ENCODE data around the gene DNAJC15.
"Not testable (repeated sequence)": the region's sequence is repeated elsewhere in the genome, so short reads cannot be mapped to it uniquely, and the experiment has no call there.

Gene DNAJC15

DNA sequence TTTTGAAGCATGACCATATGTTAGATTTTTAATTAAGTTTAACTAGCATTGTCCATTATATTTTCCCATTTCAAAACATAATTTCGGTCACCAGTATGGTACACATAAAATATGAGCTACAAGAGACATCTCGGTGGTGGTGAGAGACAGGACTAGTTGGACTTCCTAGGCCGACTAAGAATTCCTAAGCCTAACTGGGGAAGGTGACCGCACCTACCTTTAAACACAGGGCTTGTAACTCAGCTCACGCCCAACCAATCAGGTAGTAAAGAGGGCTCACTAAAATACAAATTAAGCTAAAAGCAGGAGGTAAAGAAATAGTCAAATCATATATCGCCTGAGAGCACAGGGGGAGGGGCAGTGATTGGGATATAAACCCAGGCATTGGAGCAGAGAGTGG lies 22.9 kb downstream of the DNAJC15 start:
- no peak for DNase-seq

- DNase-seq, result no peak
These were observed 31.7 kb downstream of the DNAJC15 start for GRCh38 chr13:43054803-43055802.

DNA sequence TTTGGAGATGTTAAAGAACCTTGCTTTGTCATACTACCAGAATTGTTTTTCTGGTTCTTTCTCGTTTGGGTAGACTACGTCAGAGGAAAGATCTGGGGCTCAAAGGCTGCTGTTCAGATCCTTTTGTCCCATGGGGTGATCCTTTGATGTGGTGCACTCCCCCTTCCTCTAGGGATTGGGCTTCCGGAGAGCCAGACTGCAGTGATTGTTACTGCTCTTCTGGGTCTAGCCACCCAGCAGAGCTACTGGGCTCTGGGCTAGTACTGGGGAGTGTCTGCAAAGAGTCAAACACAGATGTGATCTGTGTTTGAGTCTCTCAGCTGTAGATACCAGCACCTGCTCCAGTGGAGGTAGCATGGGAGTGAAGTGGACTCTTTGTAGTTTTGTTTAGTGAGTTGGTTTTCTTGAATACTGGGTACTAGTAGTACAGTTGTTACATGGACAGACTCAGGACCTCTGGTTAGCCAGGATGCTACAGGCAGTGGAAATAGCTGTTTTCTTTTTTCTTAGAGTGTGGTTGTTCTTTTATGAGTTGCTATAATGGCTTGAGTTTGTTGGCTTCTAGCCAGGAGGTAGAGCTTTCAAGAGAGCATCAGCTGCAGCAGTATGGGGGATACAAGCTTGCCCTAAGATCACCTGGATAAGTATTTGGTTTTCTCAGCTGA lies 34.4 kb downstream of the DNAJC15 start:
- no peak for DNase-seq

- DNase-seq, result peak in 1 of 2 donors; percentile 28
These were observed 34.9 kb downstream of the DNAJC15 start for GRCh38 chr13:43058318-43058674.

DNA sequence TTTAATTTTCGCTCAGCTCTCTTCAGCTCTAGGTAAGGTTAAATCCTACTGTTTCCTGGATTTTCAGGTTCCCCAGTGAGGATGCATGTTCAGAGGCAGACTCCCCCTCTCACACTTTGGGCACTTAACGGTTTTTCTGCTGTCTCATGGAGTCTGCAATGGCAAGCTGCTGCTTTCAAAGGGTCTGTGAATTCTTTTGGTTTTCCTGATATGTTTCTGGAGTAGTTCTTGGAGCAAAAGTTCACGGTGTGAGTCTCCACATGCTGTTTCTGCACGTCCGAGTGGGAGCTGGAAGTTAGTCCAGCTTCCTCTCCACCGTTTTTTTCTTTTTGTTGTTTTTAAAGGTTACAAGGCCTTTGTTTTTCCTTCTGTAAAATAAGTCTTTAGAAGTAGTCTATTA lies 35.4 kb downstream of the DNAJC15 start:
- no peak for DNase-seq

GRCh38 chr13:43059779-43060178 lies 36.4 kb downstream of the DNAJC15 start:
- not testable (repeated sequence) for DNase-seq

- not testable (repeated sequence) for DNase-seq
These were observed 37.4 kb downstream of the DNAJC15 start for GRCh38 chr13:43060806-43061205.

DNA sequence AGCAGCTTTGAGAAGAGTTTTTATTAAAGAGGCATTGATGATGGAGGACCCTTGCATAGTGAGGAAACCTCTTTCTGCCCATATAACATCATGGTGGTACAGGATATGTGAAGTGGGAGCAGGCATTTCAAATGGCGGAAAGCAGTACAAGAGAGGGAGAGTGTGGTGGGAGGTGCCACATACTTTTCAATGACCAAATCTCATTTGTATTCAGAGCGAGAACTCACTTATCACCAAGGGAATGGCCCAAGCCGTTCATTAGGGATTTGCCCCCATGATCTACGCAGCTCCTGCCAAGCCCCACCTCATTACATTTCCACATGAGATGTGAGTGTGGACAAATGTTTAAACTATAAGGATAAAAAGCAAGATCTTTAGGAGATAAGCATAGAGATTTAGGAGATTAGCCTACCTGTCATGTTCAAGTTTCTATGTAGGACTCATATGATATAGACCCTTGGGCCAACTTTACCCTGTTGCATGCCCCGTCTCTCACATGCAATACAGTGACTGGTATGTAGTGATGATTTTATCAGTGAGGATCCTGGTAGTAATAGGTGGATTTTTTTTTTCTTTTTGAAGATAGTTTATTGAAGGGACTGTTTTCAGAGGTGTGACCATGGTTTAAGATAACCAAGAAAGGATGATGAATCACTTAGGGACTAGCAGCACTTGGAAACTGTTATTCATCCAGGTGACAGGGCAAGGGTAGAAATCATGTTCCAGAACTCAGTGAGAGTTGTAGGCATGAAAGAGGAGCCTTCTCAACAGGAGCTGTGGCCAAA lies 38.3 kb downstream of the DNAJC15 start:
- no peak for DNase-seq

DNA sequence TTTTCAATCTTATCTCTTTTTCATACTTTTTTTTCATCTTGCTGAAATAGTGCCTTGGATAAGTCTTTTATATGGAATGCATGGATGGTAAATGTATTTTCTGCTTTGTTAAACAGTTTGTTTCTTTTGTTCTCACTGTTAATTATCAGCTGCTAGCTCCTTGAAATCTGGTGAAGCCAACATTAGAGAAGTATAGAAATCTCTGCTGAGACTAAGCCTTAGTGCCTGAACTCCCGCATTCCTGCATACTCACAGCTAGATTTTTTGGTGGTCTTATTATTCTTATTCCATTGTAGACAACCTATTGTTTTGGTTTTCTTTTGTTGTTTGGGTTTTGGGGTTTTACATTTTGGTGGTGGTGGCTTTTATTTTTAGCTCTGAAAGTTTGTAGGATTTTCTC lies 48.4 kb downstream of the DNAJC15 start:
- no peak for DNase-seq

- no peak for DNase-seq
These were observed 49.0 kb downstream of the DNAJC15 start for GRCh38 chr13:43072394-43072793.

DNA sequence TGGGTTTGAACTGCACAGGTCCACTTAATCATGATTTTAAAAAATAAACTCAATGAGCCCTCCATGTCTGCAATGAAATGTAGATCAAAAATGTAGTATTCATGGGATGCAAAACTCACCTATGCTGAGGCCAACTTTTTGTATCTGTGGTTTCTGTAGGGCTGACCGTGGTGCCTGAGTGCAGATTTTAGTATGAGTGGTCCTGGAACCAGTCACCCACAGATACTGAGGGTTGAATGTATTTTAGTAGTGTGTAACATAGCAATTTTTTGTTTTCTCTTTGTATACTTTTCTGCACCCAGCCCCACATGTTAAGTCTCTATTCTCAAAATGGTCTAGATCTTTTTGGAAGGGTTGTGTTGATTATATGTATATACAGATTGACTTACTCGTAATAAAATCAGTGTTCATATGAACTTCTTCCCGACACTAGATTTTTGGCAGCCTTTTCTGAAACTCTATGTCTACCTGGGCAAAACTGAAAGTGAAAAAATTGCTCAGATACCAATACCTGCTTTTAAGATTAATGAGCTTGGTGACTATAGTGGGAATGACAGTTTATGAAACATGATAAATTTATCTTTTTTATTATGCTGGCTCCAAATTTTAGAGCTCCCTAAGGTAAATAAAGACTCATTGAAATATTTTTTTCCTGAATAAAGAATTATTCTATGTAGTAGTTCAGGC lies 51.6 kb downstream of the DNAJC15 start:
- DNase-seq, result no peak

DNA sequence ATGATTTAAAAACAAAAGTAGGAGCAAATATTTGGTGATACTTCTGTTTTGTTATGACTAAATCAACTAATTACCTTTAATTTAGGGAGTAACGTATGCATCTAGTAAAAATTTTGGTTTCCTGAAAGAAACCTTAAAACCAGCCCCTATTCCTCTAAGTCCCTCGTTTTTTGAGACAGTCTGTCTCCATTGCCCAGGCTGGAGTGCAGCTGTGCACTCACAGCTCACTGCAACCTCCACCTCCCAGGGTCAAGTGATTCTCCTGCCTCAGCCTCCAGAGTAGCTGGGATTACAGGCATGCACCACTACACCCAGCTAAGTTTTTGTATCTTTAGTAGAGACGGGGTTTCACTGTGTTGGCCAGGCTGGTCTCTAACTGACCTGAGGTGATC lies 52.1 kb downstream of the DNAJC15 start:
- DNase-seq, result not testable (repeated sequence)

DNA sequence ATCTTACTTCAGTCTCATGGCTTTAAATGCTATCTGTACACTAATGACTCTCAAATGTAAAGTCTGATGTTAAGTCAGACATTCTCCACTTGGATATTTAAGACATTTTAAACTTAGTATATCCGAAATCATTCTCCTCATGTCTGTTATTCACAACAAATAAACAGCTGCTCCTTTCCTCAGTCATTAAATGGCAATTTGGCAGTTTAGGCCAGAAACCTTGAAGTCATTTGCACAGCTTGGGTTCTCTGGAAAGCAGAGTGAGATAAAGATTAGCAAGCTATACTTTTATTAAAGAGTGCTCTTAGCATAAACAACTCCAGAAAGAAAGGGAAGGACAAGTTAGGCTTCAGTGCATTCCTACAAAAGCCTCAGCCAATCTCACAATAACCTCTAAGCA lies 53.7 kb downstream of the DNAJC15 start:
- DNase-seq, result no peak

GRCh38 chr13:43077461-43077860 lies 54.1 kb downstream of the DNAJC15 start:
- DNase-seq, result no peak

DNA sequence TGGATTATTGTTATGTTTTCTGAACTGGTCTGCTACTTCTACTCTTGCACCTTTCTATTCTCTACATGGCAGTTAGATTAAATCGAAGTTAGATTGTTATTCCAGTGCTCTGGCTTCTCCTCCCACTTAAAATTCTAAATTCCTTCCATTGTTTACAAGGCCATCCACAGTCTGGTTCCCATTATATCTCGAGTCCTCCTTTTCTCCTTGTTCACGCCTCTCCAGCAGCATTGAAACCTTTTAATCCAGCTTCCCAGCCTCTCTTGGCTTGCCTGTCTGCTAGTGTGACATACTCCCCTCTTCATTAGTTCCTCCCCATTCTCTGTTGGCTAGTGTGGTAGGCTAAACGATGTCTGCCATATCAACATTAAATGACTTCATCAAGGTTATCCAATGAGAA lies 54.5 kb downstream of the DNAJC15 start:
- DNase-seq, result no peak

- DNase-seq, result no peak
These were observed 55.0 kb downstream of the DNAJC15 start for GRCh38 chr13:43078399-43078798.

DNA sequence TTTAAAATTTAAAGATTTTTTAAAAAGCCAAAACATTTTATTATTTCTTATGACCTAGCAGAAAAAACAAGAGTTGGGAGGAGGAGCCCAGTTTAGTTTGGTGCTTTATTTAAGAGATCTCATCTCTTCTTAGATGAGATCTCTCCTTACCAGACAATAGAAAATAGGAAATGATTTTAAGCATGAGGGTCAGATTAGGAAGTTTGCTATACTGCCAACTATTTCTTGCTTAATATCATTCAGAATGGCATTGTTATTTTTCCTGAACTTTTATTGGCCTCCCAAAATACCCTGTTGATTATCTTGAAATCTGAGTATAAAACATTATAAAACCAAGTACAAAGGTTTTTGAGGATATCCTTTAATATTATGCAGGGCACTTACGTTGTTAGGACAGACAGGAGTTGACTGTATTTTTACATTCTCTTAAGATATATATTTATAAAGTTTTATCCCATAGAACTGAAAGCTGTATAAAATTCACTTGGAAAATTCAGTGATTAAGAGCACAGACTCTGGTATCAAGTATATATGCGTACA lies 56.1 kb downstream of the DNAJC15 start:
- no peak for DNase-seq

DNA sequence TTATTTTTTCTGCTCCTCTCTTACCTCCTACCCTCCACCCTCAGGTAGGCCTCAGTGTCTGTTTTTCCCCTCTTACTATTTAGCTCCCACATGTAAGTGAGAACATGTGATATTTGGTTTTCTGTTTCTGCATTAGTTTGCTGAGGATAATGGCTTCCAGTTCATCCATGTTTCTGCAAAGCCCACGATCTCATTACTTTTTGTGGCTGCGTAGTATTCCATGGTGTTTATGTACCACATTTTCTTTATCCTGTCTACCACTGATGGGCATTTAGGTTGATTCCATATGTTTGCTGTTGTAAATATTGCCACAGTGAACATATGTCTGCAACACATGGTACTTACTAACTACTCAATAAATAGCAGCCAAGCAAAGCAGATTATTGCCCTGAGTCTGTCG lies 56.8 kb downstream of the DNAJC15 start:
- DNase-seq, result no peak

DNA sequence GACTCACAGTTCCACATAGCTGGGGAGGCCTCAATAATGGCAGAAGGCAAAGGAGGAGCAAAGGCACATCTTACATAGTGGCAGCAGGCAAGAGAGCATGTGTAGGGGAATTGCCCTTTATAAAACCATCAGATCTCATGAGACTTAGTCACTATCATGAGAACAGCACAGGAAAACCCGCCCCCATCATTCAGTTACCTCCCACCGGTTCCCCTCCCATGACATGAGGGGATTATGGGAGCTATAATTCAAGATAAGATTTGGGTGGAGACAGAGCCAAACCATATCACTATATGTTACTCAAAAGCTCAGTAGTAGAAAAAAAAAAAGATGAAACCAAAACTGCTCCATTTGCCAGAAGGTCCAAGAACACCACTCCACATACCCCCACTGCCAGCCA lies 58.5 kb downstream of the DNAJC15 start:
- DNase-seq, result no peak

GRCh38 chr13:43083750-43084149 lies 60.4 kb downstream of the DNAJC15 start:
- no peak for DNase-seq

DNA sequence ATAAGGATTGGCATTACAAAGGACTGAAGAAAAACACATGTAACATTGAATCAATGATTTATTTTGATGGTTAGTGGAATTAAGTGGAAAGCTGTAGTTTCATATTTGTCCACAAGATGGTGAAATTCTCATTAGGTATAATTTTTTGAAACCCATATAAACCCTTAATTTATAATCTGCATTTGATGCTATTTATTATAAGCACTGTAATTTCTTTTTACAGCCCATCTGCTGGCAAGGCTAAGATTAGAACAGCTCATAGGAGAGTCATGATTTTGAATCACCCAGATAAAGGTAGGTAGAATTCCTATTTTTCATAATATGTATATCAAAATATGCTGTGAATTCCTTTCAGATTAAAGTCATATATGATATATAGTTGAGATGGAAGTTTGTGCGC lies 62.2 kb downstream of the DNAJC15 start:
- DNase-seq, result no peak

DNA sequence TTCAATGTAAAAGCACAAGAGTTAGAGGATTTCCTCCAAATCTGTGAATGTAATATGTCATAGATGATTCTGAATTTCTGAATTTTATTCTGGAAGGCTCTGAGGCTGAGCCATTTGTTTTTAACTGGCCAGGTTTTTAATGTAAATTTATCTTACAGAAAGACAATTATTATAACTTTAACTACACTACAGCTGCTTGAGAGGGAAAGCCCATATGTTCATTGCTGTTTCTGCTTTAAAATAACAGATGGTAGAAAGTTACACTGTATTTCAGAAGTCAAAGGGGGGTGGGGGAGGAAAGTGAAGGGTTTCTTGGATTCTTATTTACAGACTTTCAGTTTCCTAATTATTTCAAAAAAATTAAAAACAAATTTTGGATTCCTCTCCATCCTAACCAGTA lies 62.8 kb downstream of the DNAJC15 start:
- DNase-seq, result no peak

DNA sequence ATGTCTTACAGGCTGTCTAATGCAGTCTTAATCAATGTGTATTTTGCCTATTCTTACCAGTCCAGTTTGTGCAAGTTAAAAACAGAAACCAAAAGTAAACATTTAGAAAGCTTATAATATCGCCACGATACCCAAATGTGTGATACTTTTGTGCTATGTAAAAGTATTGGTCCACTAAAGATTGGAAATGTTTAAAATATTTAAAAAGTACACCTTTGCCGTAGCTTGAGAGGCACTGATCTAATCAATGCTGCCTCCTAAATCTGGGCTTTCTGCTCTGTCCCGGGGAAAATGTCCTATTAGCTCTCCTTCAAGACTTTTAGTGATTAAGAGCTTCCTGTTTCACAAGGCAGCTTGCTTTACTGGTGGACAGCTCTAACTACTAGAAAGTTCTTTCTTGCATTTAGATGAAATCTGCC lies 64.7 kb downstream of the DNAJC15 start:
- no peak for DNase-seq
